Measurements from ENCODE around the gene MSX2.
A peak's percentile ranks its signal among the peaks of the same experiment; 100 is the strongest.

MSX2 gene

DNA sequence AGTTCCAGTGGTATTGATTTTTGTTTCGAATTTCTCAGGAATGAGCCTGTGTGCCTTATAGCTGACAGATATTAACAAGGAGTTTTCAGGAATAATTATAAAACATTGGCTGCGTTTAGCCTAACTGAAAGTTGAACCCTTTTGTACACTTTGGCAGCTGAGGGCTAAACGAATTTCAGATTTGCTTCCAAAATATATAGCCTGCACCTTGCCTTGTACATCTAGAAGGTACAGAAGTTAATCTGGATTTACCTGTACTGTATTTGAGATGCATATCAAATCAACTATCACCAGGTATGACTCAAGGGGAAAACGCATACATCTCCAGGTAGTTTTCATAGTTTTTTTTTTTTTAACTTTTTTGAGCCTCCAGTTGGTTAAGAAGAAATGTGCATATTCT, 1.9 kb upstream of the MSX2 start:
- peaks cover 0 to 46% of the 10 kb centered on the region in 2 donors for H3K27me3 ChIP-seq
- H3K9me3 ChIP-seq, result no peaks in the 10 kb centered on the region
- H3K27ac ChIP-seq, result no peak overlapping the region
- no peak overlapping the region for H3K4me3 ChIP-seq
- peaks cover 0 to 34% (median 22%) of the 10 kb centered on the region in 4 donors for H3K4me1 ChIP-seq
- TF ChIP-seq, protein P1, sequence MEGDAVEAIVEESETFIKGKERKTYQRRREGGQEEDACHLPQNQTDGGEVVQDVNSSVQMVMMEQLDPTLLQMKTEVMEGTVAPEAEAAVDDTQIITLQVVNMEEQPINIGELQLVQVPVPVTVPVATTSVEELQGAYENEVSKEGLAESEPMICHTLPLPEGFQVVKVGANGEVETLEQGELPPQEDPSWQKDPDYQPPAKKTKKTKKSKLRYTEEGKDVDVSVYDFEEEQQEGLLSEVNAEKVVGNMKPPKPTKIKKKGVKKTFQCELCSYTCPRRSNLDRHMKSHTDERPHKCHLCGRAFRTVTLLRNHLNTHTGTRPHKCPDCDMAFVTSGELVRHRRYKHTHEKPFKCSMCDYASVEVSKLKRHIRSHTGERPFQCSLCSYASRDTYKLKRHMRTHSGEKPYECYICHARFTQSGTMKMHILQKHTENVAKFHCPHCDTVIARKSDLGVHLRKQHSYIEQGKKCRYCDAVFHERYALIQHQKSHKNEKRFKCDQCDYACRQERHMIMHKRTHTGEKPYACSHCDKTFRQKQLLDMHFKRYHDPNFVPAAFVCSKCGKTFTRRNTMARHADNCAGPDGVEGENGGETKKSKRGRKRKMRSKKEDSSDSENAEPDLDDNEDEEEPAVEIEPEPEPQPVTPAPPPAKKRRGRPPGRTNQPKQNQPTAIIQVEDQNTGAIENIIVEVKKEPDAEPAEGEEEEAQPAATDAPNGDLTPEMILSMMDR (IDR thresholded peaks at IDR 0.05), result no peak
- intact Hi-C loops (cut with DNase I; ENCODE audit: low total_unique reads), result loop anchor here (10.0 kb wide), 1 partner anchor 178 kb away; no protein-coding TSS in a partner anchor
- no peaks in the 10 kb centered on the region for H3K36me3 ChIP-seq
- no peak for DNase-seq

DNA sequence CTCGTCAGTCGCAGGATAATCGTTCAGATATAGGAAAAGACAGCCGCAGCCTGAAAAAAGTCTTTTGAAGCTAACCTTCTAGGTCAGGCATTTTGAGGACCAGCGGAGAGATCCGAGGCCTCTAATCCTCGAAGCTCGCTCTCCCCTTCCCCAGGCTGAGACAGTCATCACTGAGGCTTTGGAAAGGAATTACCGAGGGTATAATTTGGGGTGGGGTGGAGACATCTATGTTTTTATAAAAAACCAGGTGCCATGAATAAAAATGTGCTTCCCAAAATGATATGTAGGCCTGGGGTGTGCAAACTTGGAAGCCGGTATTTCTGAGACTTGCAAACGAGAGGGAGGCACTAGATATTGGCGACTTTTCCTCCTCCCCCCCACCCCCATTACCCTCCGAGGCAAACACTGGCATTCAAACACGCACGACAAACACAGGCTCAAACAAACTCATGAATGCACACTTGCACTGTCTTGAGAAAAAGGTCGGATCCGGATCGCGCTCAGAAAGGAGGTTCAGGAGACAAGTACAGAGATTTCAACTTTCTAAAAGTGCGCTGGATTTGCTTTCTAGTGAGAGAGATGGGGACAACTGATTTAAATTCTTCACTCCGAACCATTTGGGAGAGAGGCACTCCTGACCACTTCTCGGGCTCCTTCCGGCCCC, 935 bp upstream of the MSX2 start:
- DNase-seq, result no peak
- H3K27ac ChIP-seq, result peak overlapping the region in 1 of 2 donors; percentile 86
- TF ChIP-seq, protein P1 (IDR thresholded peaks at IDR 0.05), result no peak
- H3K27me3 ChIP-seq, result peaks cover 0 to 43% of the 10 kb centered on the region in 2 donors
- H3K9me3 ChIP-seq, result no peaks in the 10 kb centered on the region
- no peaks in the 10 kb centered on the region for H3K36me3 ChIP-seq
- peak overlapping the region; percentile 70 to 72 for H3K4me3 ChIP-seq
- intact Hi-C loops (cut with DNase I; ENCODE audit: low total_unique reads), result loop anchor here (10.0 kb wide), 1 partner anchor 179 kb away; no protein-coding TSS in a partner anchor
- H3K4me1 ChIP-seq, result peaks cover 0 to 34% (median 22%) of the 10 kb centered on the region in 4 donors

DNA sequence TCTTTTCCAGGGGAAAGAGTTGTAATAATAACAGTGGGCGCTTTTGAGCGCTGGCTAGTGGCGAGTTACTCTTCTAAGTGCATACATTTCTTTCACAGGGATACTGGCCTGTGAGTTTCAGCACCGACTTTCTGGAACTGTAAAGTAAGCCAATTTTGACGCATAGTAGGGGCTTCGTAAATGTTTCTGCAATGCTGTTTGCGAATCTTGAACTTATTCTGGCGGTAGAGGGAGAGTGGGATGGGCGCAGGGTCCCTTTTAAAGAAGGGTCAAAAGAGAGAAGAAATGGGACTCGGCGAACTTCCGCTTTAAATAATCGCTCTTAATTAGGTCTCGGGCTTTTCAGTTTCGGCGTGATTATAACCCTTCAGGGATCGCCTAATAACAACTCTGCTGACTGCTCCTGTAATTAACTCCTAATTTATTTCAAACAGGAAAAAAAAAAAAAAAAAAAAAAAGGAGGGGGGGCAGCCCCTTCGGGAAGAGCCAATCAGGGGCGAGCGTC, 351 bp upstream of the MSX2 start:
- Histone ChIP-seq H3K27ac (peak overlapping the region; percentile 86 to 88), H3K36me3 (peaks cover 0 to 1% (median 0%) of the 10 kb centered on the region in 3 donors), H3K4me1 (peaks cover 0 to 34% (median 22%) of the 10 kb centered on the region in 4 donors), H3K27me3 (peaks cover 0 to 41% of the 10 kb centered on the region in 2 donors), H3K9me3 (no peaks in the 10 kb centered on the region), H3K4me3 (peak overlapping the region; percentile 70 to 72)
- intact Hi-C loops (cut with DNase I; ENCODE audit: low total_unique reads), result loop anchor here (10.0 kb wide), 1 partner anchor 179 kb away; no protein-coding TSS in a partner anchor
- TF ChIP-seq, protein P1 (IDR thresholded peaks at IDR 0.05), result no peak
- no peak for DNase-seq

DNA sequence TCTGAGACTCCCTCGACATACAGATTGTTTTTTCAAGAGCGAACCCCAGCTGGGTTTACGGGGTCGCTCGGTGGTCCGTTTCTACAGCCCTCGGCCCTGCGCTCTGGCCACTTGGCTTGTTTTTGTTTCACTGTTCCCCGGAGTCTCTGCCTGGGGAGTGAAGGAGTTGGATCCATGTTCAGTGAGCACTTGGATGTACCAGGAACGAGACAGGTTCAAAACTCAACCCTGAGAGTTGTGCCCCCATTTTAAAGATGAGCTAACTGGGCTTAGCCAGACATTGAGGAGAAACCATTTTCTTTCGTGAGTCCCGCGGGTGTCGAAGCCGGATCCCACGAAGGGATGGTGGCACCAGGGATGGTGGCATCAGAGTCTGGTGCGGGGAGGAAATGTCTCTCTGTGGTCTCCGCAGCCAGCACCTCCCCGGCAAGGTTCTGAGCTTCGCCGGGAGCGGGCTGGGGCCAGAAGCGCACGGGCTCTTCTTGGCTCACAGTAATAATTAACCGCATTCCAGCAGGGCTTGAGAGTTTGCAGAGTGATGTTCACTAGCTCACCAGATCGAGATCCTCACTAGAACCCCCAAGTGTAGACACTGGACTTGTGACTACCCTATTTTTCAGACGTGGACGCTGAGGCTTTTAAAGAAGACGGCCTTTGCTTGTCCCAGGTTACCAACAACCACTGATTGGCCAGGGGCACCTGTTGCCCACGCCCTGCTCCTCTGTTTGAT, 1.0 kb downstream of the MSX2 start:
- intact Hi-C loops (cut with DNase I; ENCODE audit: low total_unique reads), result loop anchor here (10.0 kb wide), 1 partner anchor 181 kb away; no protein-coding TSS in a partner anchor
- Histone ChIP-seq H3K27me3 (peaks cover 0 to 27% of the 10 kb centered on the region in 2 donors), H3K36me3 (peaks cover 0 to 13% (median 5%) of the 10 kb centered on the region in 3 donors), H3K4me1 (peaks cover 0 to 32% (median 21%) of the 10 kb centered on the region in 4 donors), H3K4me3 (peak overlapping the region; percentile 70 to 72), H3K27ac (peak overlapping the region; percentile 86 to 88), H3K9me3 (no peaks in the 10 kb centered on the region)
- DNase-seq, result no peak
- TF ChIP-seq, protein P1 (IDR thresholded peaks at IDR 0.05), result no peak

DNA sequence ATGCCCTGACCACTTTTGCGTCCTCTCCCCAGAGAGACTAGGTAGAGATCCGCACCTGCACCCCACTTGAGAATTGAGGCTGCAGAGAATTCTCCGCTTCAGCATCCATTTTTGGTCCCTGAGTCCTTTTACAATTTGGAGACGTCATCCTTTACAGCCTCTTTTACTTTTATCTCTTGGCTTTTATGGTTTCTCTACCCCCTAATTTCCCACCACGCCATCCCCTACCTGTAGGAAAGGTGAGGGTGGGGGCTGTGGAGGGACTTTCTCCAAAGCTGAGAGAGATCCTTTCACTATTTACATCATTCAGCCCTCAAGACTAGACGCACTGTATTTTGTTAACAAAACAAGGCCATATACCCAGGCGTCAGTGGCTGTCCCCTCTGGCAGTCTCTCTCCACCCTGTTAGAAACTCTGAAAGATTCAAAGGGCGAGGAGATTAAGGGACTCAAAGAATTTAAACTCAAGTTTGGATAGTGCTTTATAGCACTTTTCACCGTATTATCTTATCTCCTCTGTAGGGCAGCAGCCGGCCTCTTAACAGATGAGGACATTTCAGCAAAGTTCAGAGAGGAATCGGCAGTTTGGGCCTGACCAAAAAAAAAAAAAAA, 1.7 kb downstream of the MSX2 start:
- Histone ChIP-seq H3K27me3 (peaks cover 0 to 21% of the 10 kb centered on the region in 2 donors), H3K27ac (no peak overlapping the region), H3K4me1 (peaks cover 0 to 26% (median 17%) of the 10 kb centered on the region in 4 donors), H3K9me3 (no peaks in the 10 kb centered on the region), H3K4me3 (peak overlapping the region in 1 of 2 donors; percentile 70), H3K36me3 (peaks cover 0 to 13% (median 5%) of the 10 kb centered on the region in 3 donors)
- no peak for DNase-seq
- intact Hi-C loops (cut with DNase I; ENCODE audit: low total_unique reads), result loop anchor here (10.0 kb wide), 1 partner anchor 181 kb away; no protein-coding TSS in a partner anchor
- TF ChIP-seq, protein P1 (IDR thresholded peaks at IDR 0.05), result no peak
